ENCODE measurements around the gene SYNPO.

Gene SYNPO

DNA sequence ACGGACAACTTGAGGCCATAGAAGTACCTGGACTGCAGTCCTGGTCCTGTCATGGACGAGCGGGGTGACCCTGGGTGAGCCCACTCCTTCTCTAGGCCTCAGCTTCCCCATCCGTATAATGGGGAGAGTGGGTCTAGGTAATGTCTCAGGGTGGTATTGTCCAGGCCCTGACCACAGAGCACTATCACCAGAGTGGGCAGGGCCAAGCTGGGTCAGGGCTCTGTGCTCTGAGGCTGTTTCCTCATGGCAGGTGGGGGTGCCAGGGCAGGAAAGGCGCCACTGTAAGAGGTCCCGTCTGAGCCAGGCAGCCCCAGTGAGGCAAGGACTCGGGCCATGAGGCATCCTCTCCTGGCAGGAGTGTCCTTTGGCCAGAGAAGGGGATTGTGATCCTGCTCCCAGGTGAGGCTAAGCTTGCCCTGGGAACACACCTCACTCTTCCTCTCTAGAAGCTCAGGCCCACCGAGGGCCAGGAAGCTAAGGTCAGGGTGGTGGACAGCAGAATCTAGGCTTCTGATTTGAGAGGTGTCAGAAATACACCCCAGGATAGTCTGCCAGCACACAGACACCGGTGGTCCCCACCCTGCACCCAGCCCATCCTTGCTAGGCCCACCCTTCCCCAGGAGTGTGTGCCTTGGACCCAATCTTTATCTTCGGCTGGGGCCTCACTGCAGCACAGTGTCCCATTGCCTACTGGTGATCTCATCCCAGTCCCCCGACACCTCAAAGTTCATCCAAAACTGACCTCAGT lies 19.1 kb downstream of the SYNPO start:
- DNase-seq: no peak

DNA sequence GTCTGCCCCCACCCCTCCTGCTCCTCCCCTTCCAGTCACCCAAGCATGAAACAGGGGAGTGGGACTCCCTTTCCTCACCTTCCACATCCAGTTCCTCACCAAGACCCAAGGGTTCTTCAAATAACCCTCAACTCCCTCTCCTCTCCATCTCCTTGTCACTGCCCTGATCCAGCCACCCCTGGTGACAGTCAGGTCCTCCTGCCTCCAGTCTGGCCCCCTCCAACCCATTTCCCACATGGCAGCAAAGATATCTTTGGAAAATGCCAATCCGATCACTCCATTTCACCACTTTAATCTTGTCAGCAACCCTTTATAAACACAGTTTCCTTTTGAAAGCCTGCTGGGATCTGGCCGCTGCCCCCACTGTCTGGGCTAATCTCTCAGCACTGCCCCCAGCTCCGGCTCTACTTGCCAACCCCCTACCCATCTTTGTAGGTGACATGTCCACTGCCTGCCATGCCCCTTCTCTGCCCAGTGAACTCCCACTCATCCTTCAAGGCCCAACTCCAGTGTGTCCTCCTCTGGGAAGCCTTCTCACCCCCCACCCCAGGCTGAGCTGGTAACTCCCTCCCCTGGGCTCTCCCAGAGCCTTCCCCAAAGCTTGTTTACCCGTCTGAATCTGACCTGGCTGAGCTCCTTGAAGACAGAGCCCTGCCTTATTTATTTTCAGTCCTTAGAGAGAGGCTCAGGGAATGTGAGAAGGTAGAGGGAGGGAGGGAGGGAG lies 19.8 kb downstream of the SYNPO start:
- no peak for DNase-seq

DNA sequence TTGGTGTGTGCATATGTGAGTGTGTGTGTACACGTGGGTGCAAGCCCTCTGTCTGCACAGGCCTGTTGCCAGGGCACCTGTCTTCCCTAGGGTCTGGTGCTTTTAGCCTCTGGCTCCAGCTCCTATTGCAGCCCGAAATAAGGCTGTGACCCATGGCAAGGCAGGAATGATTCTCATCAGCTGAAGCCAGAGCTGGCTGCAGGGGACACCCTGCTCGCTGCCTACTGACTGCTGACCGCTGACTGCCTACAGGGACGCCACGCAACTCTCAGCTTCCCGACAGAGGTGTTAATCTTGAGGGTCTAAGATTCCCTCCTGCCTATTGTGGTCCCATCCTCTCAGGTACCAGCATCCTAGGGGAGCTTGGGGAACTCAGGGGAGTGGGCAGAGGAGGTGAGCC lies 20.6 kb downstream of the SYNPO start, which contains the start of gene MYOZ3:
Gene MYOZ3, plus strand, starts transcription at position 166 of the 400 bp plus-strand sequence. CDS start 1,691 bp downstream, outside the sequence.
- DNase-seq: no peak

DNA sequence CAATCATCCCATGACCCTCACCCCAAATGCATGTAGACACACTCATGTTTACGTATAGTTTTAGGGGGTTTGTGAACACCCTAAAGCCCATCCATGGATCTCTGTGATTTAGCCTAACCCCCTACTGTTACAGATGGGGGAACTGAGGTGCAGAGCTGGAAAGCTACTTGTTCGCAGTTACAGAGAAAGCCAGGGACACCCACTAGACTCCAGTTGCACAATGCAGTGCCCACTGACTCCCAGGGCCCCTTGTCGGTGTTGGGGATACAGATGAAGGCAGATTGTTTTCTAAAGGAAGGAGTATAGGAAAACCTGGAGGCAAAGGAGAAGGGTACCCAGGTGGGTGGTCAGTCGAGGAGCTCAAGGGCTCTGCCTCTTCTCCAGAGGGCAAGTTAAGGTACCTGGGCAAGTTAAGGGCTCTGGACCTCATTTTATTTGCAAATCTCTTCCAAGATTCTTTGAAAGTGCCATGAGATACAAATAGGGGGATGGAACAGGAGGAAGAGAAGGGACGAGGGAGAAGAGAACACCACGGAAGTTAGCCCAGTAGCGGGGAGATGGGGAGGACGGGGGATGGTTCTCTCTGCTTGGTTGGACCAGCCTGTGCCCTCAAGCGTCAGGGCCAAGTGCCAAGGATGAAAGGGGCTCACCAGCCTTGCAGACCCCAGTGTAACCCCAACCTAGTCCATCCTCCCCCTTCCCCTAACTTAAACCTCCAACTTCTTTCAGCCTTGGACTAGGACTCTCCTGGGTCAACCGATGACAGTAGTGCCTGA lies 21.5 kb downstream of the SYNPO start:
- no peak for DNase-seq

DNA sequence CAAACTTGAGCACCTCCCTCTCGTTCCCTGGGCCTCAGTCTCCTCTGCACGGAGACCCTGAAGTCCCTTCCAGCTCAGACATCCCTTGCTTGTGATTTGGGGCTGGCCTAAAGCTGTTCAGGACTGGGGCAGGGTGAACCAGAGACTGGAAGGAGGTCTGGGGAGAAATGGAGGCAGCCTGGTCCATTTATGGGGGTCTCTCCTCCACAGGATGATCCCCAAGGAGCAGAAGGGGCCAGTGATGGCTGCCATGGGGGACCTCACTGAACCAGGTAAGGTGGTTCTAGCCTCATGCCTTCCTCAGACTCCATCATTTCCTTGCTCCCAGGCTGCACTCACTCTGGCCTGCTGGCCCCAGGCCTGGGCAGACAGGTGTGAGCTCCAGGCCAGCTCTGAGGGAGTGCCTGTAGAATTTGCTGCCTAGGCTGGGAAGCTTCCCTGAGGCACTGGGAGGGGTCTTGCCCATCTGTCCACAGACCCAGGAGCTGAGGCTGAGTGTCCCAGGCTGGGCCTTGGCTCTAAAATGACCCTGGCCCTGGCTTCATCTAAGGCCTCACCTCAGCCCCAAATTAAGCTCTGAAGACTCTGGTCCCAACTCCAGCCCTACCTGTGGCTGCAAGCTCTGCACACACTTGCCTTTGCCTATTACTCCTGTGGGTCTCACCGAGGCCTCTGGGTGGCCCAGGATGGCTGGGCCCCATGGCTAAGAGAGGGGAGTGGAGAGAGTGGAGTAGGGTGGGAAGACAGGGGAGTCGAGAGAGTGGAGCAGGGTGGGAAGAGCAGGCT lies 22.5 kb downstream of the SYNPO start:
- peak; percentile 31 for DNase-seq

DNA sequence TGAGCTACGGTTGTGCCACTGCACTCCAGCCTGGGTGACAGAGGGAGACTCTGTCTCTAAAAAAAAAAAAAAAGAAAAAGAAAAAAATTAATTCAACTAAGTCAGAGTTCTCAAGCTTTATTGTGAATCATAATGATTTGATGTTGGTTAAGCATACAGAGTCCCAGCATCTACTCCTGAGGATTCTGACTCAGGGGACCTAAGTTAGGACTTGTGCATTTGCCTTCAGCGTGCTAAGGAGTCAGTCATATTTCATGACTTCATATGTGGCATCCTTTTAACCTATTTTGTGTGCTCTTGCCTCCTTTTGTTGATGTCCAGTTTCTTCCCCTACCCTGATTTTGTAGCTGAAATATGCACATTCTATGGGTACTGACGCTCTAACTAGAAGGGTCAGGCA lies 23.5 kb downstream of the SYNPO start:
- no peak for DNase-seq

DNA sequence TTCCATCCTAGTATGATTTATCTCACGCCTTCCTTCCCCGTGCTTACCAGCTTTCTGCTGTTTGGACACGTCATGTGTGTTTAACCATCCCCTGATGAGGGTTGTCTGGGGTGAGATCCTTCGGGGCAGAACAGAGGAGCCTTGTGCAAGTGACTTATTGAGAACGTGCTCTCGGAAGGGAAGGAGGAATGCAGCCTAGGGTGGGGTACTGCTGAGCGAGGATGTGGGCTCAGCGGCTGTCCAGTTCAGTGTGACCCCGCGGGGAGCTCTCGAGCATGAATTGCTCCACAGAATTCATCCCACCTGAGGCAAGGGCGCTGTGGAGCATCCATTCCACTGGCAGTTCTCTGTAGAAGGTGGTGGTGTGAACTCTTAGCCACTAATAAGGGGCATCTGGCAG lies 24.6 kb downstream of the SYNPO start:
- DNase-seq: no peak

DNA sequence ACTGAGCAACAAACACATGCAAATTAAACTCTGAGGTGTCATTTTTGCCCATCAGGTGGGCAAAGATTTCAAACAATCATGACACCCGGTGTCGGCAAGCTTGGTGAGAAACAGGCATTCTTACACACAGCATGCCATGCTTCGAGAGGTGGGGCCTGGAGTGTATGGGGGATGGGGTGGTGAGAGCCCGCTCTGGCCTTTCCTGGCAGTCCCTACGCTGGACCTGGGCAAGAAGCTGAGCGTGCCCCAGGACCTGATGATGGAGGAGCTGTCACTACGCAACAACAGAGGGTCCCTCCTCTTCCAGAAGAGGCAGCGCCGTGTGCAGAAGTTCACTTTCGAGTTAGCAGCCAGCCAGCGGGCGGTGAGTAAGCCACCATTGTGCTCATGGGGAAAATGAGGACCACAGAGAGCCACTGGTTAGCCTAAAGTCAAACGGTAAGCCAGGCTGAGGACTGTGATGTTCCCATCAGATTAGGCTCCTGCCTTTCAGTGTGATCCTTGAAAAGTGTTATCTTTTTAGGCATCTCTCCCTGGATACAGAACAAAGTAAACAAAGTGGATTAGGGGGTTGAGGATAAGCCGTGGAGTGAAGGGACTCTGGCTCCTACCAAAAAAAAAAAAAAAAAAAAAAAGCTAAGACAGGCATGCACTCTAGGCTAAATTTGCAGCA lies 30.0 kb downstream of the SYNPO start:
- peak; percentile 37 for DNase-seq

DNA sequence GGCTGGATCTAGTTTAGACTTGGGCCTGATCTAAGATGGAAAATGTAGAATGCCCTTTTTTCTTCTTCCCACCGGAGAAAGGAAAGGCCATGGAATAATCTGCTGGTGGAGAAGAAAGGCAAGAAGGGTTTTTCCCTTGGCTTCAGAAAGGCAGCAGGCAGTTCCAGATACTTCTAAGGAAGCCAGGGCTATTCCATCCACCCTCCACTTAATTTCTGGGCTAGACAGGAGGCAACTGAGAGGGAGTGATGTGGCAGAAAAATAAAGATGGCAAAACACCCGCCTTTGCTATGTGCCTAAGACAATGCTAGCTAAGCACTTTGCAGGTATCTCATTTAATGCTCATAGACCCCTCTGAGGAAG lies 30.5 kb downstream of the SYNPO start:
- peak; percentile 42 for DNase-seq

DNA sequence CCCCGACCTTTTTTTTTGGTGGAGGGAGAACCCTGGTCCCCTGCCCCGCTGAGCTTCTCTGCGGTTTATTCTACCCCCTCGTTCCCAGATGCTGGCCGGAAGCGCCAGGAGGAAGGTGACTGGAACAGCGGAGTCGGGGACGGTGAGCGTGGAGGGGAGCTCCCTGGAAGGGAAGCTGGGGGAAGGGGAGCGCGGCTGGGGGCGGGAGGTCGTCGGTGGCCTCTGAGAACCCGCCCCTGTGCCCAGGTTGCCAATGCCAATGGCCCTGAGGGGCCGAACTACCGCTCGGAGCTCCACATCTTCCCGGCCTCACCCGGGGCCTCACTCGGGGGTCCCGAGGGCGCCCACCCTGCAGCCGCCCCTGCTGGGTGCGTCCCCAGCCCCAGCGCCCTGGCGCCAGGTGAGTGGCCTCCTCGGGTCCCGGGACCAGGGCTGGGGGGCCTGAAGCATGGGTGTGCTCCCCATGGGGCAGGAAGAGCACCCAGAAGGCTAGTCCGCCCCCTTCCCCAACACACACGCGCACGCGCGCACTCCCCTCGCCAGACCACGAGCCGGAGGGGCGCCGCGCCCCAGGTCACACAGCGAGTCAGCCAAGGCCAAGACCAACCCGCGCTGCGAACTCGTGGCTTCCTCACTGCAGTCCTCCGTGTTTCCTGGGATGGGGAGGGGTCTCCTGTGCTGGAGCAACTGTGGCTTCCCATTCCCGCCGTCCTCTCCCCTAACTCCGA lies 31.2 kb downstream of the SYNPO start:
- DNase-seq: peak; percentile 48

DNA sequence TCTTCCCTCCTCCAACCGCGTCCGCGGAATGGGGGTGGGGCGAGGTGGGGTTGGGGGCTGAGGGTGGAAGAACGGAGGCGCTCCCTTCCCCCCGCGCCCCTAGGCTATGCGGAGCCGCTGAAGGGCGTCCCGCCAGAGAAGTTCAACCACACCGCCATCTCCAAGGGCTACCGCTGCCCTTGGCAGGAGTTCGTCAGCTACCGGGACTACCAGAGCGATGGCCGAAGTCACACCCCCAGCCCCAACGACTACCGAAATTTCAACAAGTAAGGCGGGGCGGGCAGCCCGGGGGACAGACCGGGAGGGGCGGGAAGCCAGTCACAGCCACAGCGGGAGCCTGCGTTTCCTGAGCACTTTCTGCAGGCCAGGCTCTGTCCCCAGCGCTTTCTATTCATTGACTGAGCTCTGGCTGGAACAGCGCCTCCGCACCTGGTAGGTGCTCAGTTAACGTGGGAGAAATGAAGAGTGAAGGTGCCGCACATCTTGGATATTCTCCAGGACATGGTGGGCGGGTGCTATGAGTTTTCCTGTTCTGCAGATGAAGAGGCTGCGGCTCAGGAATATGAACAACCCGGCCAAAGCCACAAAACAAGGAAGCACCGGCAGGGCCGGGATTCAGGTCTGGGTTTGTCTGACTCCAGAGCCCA lies 31.9 kb downstream of the SYNPO start:
- DNase-seq: peak; percentile 76

DNA sequence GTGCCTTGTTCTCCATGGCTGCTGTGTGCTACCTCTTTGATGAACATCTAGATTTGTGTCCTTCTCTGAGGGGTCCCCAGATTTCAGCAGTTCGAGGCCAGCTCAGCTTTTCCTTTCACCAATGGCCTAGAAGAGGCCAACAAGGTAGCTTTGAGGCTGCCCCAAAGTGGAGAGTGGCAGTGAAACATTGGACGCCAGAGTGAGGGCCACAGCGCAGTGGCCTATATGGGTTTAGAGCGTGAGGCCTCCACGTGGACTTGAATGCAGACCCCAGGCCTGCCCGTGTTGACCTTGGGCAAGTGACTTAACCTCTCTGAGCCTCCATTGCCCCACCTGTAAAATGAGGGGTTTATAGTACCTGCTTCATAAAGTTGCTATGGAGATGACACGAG lies 32.4 kb downstream of the SYNPO start:
- DNase-seq: peak; percentile 49

DNA sequence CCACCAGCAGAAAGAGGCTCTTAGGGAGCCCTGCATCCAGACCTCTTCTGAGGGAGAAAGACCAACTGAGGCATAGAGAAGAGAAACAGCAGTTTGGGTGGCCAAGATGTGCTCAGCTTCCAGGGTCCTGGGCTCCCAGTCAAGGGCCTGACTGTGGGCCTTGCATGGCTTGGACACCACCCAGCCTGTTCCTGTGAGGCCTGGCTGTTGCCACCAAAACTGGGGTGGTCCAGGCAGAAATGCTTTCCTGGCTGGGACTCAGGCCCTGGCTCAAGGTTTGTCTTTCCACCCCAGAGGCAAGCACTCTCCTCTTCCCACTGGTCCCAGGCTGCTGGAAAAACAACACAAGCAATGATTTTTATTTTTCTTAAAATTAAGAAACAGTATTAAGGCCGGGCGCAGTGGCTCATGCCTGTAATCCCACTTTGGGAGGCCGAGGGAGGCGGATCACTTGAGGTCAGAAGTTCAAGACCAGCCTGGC lies 33.9 kb downstream of the SYNPO start:
- peak; percentile 92 for DNase-seq

DNA sequence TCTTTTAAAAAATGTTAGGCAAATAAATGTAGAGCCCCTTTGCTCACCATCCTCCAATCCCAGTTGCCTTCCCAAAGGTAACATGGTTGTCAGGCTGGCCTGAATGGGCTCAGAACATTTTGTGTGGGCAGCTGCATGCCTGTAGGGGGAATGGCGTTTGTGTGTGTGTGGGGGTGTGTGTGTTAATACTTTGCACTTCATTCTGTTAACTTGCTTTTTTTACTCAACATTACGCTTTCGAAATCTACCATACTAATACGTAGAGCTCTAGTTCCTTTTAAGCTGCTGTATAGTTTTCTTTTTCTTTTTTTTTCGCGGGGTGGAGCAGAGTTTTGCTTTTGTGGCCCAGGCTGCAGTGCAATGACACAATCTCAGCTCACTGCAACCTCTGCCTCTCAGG lies 34.6 kb downstream of the SYNPO start:
- DNase-seq: no peak

DNA sequence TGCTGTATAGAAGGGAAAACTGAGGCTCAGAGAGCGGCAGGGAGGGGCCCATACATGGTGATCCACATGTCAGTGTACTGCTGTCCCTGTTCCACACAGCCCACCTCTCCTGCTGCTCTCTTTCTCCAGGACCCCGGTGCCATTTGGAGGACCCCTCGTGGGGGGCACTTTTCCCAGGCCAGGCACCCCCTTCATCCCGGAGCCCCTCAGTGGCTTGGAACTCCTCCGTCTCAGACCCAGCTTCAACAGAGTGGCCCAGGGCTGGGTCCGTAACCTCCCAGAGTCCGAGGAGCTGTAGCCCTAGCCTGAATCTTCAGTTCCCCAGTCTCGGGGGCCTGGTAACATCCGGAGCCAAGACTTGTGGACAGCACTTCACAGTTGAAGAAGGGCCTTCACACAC lies 36.1 kb downstream of the SYNPO start:
- no peak for DNase-seq

DNA sequence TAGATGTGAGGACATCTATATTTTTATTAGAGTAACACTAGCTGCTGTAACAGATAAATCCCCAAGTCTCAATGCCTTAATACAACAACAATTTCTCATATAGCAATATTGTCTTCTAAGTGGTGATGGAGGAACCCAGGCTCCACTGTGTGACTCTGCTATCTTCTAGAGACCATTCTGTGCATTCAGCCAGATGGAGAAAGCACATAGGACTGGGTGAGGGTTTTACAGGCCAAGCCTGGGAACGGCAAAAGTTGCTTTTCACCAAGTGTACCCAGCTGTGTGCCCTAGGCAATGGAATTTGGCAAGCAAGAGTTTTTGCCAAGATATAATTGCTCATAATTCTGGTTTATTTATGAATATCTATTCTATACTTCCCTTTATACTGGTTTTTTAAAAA lies 48.7 kb downstream of the SYNPO start:
- DNase-seq: no peak

DNA sequence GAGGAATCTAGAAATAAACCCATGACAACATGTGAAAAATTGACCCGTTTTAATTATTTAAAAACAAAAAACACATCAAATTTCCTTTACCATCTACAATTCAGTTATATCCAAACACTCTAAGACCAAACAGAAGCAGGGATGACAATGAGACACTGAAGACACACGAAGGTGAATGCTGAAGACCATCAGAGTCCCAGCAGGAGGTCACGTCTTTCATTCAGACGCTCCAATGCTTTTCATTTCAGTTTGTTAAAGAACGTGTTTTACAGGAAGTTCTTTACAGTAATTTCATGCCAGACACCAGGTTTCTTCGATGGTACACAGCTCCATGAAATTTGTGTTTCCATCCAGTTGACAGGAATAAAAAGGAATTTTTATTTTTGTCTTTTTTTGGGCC lies 50.3 kb downstream of the SYNPO start:
- no peak for DNase-seq

DNA sequence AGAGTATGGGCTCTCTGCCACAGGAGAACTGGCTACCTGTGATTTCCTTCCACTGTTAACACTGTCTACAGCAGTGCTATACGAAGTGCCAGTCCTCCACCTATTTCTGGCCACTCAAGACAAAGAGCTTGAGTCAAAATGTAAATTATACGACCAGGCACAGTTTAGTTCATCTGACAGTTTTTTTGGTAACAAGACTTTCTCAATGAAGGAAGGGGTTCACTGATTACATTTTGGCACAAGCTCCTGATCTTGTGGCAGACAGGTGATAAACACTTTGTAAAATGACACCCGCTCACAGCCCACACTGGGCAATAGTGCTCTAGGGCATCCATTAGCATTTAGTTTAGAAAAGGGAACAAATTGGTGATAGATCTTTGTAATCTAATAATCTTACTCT lies 51.8 kb downstream of the SYNPO start:
- no peak for DNase-seq

DNA sequence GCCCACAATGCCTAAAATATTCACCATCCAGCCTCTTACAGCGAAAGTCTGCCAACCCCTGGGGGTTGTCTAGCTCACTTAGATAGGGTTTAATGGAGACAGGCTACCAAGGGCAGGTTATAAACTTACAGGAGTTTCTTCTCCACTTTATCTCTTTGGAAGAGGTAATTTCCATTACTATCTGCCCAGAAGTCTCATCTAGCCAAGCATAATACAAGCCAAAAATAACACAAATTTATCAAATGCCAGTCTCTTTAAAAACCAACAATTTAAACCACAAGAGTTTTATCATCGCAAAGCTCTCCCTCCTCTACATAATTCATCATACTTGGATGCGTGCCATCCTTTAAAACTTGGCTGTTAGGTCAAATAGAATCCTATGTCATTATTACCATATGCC lies 54.2 kb downstream of the SYNPO start:
- DNase-seq: no peak

DNA sequence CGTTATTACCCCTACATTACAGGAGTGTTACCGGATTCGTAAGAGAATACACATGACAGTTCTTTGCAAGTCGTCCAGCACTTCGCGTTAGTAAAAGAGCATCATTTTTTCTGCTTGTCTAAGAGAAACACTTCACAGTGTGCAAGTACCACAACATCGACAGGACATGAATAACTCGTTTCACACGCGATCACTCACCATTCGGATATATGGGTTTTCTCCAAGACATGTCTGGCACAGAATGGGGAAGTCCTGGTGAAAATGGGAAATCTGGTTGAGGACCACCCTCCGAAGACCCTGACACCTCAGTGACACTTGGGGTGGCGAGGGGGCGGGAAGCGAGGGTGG lies 59.8 kb downstream of the SYNPO start:
- DNase-seq: no peak

Measured in right forelimb (tissue), 1 donor.